Mammary epithelial cell (primary cell): Measurements from ENCODE around the gene C1S.

Experiments
- EZH2 ChIP-seq: IDR thresholded peaks from 2 replicates; pipeline ENCODE4 v1.6.1; 2012; ENCODE audit warnings: low read length, inconsistent platforms, borderline replicate concordance
- TF ChIP-seq, protein P1 (sequence below), 2 donors: IDR thresholded peaks in 1 of 2; conservative IDR thresholded peaks in 1 of 2; 2 replicates each; pipeline ENCODE4 v1.5.1; 2011 to 2012; ENCODE audit warnings: inconsistent platforms in 2 of 2, low read length in 2 of 2, mild to moderate bottlenecking in 2 of 2, control low read depth in 1 of 2, low read depth in 1 of 2; ENCODE audit not compliant: insufficient read depth in 1 of 2; ENCODE audit errors: extremely low read depth in 1 of 2

DNA sequence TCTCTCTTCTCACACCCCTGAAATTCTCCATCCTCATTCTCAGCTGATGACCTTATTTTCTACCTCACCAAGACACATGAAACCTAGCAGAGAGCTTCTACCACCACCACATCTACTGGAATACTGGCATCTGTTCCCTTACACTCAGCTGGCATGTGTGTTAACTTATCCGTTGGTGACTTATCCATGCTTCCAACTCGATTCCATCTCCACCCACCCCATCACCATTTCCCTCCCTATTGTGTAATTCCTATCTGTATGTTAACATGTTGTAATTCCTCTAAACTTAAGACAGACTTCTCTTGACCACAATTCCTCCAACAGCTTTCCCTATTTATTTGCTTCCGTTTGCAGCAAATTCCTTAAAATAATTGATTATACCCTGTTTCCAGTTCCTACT, 15.4 kb downstream of the C1S start:
- TF ChIP-seq, protein P1, sequence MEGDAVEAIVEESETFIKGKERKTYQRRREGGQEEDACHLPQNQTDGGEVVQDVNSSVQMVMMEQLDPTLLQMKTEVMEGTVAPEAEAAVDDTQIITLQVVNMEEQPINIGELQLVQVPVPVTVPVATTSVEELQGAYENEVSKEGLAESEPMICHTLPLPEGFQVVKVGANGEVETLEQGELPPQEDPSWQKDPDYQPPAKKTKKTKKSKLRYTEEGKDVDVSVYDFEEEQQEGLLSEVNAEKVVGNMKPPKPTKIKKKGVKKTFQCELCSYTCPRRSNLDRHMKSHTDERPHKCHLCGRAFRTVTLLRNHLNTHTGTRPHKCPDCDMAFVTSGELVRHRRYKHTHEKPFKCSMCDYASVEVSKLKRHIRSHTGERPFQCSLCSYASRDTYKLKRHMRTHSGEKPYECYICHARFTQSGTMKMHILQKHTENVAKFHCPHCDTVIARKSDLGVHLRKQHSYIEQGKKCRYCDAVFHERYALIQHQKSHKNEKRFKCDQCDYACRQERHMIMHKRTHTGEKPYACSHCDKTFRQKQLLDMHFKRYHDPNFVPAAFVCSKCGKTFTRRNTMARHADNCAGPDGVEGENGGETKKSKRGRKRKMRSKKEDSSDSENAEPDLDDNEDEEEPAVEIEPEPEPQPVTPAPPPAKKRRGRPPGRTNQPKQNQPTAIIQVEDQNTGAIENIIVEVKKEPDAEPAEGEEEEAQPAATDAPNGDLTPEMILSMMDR (conservative IDR thresholded peaks at IDR 0.05 in 1 of 2, IDR thresholded peaks at IDR 0.05 in 1 of 2; ENCODE audit: extremely low read depth in 1 of 2, insufficient read depth in 1 of 2, low read depth in 1 of 2, low read length in 2 of 2), result no peak
- no peak for TF ChIP-seq EZH2
